Measurements from ENCODE around the gene SHISAL2A. TPM values are rescaled to one million over a fixed set of nuclear protein-coding genes. Genes with fewer than 3 reads are reported as not detected.
A peak's percentile ranks its signal among the peaks of the same experiment; 100 is the strongest.

The SHISAL2A gene
- total RNA-seq, 2 experiments from 2014 or later, result 9.9 to 11.0 TPM

DNA sequence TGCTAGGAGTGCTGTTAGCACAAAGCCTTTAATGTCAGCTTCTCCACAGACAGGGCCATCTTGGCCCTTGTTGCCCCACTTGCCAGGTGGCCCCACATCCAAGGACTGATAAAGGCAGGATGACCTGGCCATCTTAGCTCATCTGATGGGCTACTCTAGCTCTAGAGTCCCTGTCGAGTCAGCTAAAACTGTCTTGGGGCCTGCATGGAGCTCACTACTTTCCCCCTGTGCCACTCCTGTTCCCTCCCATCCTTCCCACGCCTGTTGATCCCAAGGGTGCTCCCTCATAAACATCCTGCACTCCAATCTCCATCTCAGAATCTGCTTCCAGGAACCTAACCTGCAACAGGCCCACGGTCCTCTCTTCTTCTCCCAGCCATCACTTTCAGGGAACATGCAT lies 31.4 kb upstream of the SHISAL2A start:
- intact Hi-C loops (cut with micrococcal nuclease), result loop anchor here (5.0 kb wide), 1 partner anchor 56 kb away; no protein-coding TSS in a partner anchor
- H3K27me3 Mint-ChIP-seq, result no peaks in the 10 kb centered on the region
- ChIA-PET CTCF (interaction anchor here (0.6 to 0.9 kb wide), 2 partner anchors 8 to 85 kb away, joined by 3 to 4 read pairs; no protein-coding TSS in a partner anchor), POLR2A (interaction anchor here (0.5 to 2.5 kb wide), 8 partner anchors 12 to 758 kb away, joined by 3 to 10 read pairs (median 4); partner anchors contain the start of genes ORC1, PRPF38A and SHISAL2A)
- H3K27ac Mint-ChIP-seq, result peak overlapping the region; percentile 66
- peaks cover 40% of the 10 kb centered on the region for H3K4me1 Mint-ChIP-seq (ENCODE audit: low read depth)
- no peaks in the 10 kb centered on the region for H3K9me3 Mint-ChIP-seq
- H3K36me3 Mint-ChIP-seq, result peaks cover 9% of the 10 kb centered on the region
- H3K4me3 Mint-ChIP-seq, result peak overlapping the region; percentile 78
- peak; percentile 12 for DNase-seq

DNA sequence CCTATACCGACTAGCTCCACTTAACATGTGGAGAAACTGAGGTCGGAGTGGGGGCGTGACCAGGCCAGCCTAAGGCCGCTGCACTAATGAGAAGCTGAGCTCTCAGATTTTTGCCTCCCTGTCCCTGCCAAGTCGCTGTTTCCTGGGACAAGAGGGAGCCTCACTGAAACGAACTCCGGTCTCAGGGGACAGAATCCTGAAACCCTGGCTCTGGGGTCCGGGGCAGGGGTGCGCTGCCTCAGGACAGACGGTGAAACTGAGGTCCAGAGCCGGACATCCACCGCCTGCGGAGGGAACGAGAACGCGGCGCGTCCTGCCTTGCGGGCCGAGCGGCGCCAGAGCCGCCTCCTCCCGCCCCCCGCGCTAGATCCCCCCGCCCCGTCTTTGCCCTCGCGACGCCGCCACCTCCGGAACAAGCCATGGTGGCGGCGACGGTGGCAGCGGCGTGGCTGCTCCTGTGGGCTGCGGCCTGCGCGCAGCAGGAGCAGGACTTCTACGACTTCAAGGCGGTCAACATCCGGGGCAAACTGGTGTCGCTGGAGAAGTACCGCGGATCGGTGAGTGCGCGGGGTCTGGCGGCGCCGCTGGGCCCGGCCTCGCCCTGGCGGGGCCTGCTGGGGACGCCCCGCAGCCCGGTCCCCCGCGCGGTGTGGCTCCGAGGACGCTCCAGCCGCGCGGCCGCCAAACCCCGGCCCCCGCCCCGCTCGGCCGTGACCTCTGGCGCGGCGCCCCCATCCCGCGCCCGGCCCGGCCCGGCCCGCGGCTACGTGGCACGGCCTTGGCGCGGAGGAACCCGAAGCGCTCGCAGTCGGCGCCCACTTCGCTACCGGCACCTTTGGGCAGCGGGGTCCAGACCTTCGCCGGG lies 30.7 kb upstream of the SHISAL2A start, which contains the start of gene GPX7:
Gene GPX7, plus strand, starts transcription at position 381 of the 865 bp plus-strand sequence. Its CDS starts 39 bp downstream, at position 420.
- CTCF ChIA-PET, result interaction anchor here (0.6 to 0.9 kb wide), 2 partner anchors 9 to 85 kb away, joined by 3 to 4 read pairs; no protein-coding TSS in a partner anchor

DNA sequence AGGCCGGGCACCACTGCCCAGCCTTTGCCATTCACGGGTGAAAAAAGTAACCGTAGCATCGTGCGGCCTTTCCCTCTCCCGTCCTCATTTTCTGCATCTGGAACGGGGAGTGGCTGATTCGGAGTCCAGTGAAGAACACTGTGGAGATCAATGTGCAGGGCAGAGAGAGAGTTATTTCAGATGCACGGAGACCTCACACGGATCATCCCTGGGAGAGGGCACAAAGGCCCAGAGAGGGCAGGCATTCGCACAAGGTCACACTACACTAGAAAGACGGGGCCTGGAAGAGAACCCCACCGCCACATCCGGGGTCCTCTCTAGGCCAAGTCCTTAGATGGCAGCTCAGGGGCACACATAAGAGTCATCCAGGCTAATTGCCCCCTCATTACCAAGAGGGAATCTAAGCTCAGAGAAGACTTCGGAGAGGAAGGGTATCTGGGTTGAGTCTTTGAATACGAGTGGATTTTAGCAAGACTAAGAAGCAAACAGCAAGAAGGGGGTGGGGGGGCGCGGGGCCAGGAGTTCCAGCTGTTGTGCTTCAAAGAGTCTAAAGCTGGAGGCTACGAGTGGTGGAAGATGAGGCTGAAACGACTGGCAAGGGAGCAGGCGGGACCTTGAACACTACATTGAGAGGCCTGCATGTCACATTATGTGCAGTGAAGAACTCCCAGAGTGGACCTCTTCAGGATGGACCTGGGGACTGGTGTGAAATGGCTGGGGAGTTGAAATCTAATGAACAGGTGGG lies 29.9 kb upstream of the SHISAL2A start:
- POLR2A ChIA-PET, result interaction anchor here (0.6 to 1.7 kb wide), 3 partner anchors 9 to 199 kb away, joined by 4 to 6 read pairs (median 5); partner anchors contain the start of genes ORC1 and PRPF38A
- DNase-seq, result peak; percentile 50
- Mint-ChIP-seq H3K9me3 (no peaks in the 10 kb centered on the region), H3K4me1 (ENCODE audit: low read depth) (peaks cover 40% of the 10 kb centered on the region), H3K4me3 (peak overlapping the region; percentile 91), H3K27me3 (no peaks in the 10 kb centered on the region), H3K27ac (peak overlapping the region; percentile 90), H3K36me3 (peaks cover 18% of the 10 kb centered on the region)
- CTCF ChIA-PET, result no interaction called here
- intact Hi-C loops (cut with micrococcal nuclease), result loop anchor here (1.0 to 5.0 kb wide), 4 partner anchors 32 to 199 kb away; partner anchors contain the start of genes ORC1, PRPF38A and TUT4

More for the DNA sequence above, 30.7 kb upstream of the SHISAL2A start, which contains the start of gene GPX7:
- Mint-ChIP-seq H3K4me3 (peak within 1 kb of the TSS; percentile 91), H3K27me3 (no peaks in the 10 kb centered on the region), H3K36me3 (peaks cover 14% of the 10 kb centered on the region), H3K27ac (peak within 1 kb of the TSS; percentile 90), H3K9me3 (no peaks in the 10 kb centered on the region), H3K4me1 (ENCODE audit: low read depth) (peaks cover 40% of the 10 kb centered on the region)
- intact Hi-C loops (cut with micrococcal nuclease), result loop anchor here (2.0 to 5.0 kb wide), 3 partner anchors 33 to 55 kb away; partner anchors contain the start of gene TUT4
- POLR2A ChIA-PET, result interaction anchor here (0.6 to 2.5 kb wide), 8 partner anchors 11 to 198 kb away, joined by 3 to 10 read pairs (median 5); partner anchors contain the start of genes ORC1, PRPF38A and SHISAL2A
- DNase-seq, result peak; percentile 65

DNA sequence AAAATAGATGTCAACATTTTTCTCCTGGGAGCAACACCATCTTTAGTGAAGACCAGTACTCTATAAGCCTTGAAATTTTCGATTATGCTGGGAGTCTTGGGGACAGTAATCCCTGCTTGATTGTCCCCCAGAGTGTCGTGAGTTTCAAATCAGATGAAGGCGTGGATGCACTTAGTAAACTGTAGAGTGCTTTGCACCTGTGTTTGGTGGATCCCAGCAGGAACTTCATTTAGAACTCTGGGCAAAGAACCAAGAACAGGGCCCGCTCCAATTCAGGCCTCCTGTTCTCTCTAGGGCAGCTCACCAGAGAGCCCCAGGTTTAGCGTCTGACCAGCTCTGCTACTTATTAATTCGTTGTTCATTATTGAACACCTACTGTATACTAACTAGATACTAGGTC lies 29.3 kb upstream of the SHISAL2A start:
- POLR2A ChIA-PET, result interaction anchor here (1.3 to 1.7 kb wide), 2 partner anchors 10 to 199 kb away, joined by 4 to 5 read pairs; partner anchors contain the start of genes ORC1 and PRPF38A
- Mint-ChIP-seq H3K36me3 (peaks cover 22% of the 10 kb centered on the region), H3K4me1 (ENCODE audit: low read depth) (peaks cover 40% of the 10 kb centered on the region), H3K27me3 (no peaks in the 10 kb centered on the region), H3K4me3 (peak overlapping the region; percentile 91), H3K27ac (peak overlapping the region; percentile 90), H3K9me3 (no peaks in the 10 kb centered on the region)
- CTCF ChIA-PET, result interaction anchor here (0.9 kb wide), 1 partner anchor 24 kb away, joined by 3 read pairs; no protein-coding TSS in a partner anchor
- intact Hi-C loops (cut with micrococcal nuclease), result loop anchor here (1.0 to 5.0 kb wide), 4 partner anchors 31 to 199 kb away; partner anchors contain the start of genes ORC1, PRPF38A and TUT4
- no peak for DNase-seq

DNA sequence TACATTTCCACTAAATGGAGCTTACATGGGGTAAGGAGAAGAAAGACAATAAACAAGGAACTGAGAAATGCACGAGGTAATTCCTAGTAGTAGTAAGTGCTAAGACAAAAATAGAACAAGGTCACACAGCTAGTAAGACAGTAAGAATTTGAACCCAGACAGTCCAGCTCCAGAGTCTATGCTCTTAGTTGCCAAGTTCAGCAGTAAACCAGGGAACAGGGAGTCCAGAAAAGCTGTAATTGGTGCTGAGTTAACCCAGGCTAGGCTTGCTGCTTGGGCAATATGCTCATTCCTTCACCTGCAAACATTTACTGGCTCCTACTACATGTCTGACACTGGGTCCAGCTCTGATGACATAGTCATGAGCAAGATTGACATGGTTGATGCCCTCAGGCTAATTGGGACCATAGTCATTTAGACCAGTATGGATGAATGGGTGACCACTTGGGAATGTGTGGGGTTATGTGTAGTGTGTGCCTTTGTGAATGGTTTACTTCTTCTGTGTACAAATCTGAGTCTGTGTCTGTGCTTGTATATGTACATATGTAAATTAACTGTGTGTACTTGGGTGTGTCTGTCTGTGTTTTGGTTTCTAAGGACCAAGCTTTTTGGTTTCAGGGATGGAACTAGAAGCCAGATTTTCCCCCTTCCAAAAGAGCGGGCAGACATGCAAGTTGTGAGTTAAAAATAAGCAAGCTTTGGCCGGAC lies 28.8 kb upstream of the SHISAL2A start:
- no peak overlapping the region for H3K4me3 Mint-ChIP-seq
- peaks cover 40% of the 10 kb centered on the region for H3K4me1 Mint-ChIP-seq (ENCODE audit: low read depth)
- H3K9me3 Mint-ChIP-seq, result no peaks in the 10 kb centered on the region
- intact Hi-C loops (cut with micrococcal nuclease), result loop anchor here (5.0 kb wide), 1 partner anchor 53 kb away; no protein-coding TSS in a partner anchor
- POLR2A ChIA-PET, result interaction anchor here (0.6 to 1.7 kb wide), 4 partner anchors 10 to 200 kb away, joined by 3 to 5 read pairs (median 4); partner anchors contain the start of genes ORC1, PRPF38A and TUT4
- peak overlapping the region; percentile 90 for H3K27ac Mint-ChIP-seq
- DNase-seq, result no peak
- no peaks in the 10 kb centered on the region for H3K27me3 Mint-ChIP-seq
- H3K36me3 Mint-ChIP-seq, result peaks cover 23% of the 10 kb centered on the region
- CTCF ChIA-PET, result interaction anchor here (0.9 kb wide), 1 partner anchor 24 kb away, joined by 3 read pairs; no protein-coding TSS in a partner anchor

DNA sequence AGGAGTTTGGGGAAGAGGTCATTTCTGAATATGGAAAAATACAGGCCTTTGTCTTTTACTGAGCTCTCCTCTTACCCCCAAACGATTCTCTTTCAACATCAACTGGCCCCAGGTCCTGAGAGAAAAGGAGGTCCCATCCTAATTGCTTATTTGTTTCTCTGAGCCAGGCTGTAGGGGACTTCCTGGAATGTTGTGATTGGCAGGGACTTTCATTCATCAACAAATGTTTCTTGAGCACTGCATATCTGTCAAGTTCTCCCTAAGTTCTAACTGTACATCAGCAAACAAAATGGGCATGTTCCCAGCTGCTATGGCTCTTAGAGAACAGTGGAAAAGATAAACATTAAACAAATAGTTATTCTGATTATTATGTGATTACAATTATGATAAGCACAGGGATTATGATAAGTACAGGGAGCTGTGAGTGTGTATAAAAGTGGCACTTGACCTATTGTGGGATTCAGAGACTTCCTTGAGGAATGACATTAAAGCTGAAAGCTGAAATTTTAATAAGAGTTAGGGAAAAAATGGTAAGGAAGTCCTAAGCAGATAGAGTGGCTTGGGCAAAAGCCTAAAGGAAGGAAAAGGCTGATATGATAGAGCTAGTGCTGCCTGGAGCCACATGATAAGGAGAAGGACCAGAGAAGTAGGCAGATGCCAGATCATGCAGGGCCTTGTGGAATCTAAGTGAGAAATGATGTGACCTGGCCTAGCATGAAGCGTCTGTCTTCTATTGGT lies 19.2 kb upstream of the SHISAL2A start:
- ChIA-PET POLR2A (interaction anchor here (0.5 to 0.9 kb wide), 3 partner anchors 9 to 12 kb away, joined by 3 to 6 read pairs (median 5); no protein-coding TSS in a partner anchor), CTCF (interaction anchor here (1.2 kb wide), 1 partner anchor 72 kb away, joined by 3 read pairs; no protein-coding TSS in a partner anchor)
- Mint-ChIP-seq H3K36me3 (no peaks in the 10 kb centered on the region), H3K4me3 (no peak overlapping the region), H3K27ac (no peak overlapping the region), H3K9me3 (no peaks in the 10 kb centered on the region), H3K4me1 (ENCODE audit: low read depth) (peaks cover 6% of the 10 kb centered on the region), H3K27me3 (no peaks in the 10 kb centered on the region)
- no peak for DNase-seq
- intact Hi-C loops (cut with micrococcal nuclease), result no loop called here

DNA sequence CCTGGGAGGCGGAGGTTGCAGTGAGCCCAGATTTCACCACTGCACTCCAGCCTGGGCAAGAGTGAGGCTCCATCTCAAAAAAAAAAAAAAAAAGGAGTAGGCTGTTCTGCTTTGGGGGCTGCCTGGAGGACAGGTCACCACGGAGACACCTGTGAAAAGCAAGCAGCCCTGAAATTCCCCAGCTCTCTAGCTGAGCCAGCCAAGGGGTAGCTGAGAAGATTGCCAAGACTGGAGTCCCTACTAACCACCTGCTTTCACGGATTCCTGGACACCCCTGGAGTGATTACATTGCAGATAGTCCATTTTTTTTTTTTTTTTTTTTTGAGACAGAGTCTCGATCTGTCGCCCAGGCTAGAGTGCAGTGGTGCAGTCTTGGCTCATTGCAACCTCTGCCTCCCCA lies 18.3 kb upstream of the SHISAL2A start:
- Mint-ChIP-seq H3K36me3 (no peaks in the 10 kb centered on the region), H3K27ac (no peak overlapping the region), H3K4me3 (no peak overlapping the region), H3K9me3 (no peaks in the 10 kb centered on the region), H3K27me3 (no peaks in the 10 kb centered on the region), H3K4me1 (ENCODE audit: low read depth) (peaks cover 6% of the 10 kb centered on the region)
- DNase-seq, result no peak
- ChIA-PET POLR2A (interaction anchor here (0.6 kb wide), 1 partner anchor 12 kb away, joined by 6 read pairs; no protein-coding TSS in a partner anchor), CTCF (interaction anchor here (1.2 kb wide), 1 partner anchor 71 kb away, joined by 3 read pairs; no protein-coding TSS in a partner anchor)
- intact Hi-C loops (cut with micrococcal nuclease), result no loop called here

DNA sequence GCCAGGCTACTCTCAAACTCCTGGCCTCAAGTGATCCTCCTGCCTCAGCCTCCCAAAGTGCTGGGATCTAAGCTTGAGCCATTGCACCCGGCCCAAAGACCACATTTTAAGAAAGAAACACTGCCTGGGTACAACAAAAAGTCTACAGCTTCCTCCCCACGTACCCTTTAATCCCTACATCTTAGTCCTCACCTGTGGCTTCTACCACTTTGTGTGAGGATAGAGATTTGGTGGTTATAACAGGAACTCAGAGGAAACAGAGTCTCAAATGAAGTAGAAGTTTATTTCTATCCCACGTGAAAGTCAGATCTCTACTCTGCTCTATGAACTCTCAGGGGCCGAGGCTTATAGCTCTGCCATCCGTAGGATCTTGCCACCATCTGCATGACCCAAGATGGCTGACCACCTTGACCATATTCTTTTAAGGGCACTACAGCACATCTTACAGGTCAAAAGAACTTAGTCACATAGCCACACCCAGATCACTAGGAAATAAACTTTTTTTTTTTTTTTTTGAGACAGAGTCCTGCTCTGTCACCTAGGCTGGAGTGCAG lies 17.4 kb upstream of the SHISAL2A start:
- intact Hi-C loops (cut with micrococcal nuclease), result no loop called here
- ChIA-PET CTCF (no interaction called here), POLR2A (no interaction called here)
- H3K36me3 Mint-ChIP-seq, result no peaks in the 10 kb centered on the region
- H3K4me3 Mint-ChIP-seq, result no peak overlapping the region
- no peaks in the 10 kb centered on the region for H3K9me3 Mint-ChIP-seq
- H3K27me3 Mint-ChIP-seq, result no peaks in the 10 kb centered on the region
- DNase-seq, result no peak
- peaks cover 6% of the 10 kb centered on the region for H3K4me1 Mint-ChIP-seq (ENCODE audit: low read depth)
- no peak overlapping the region for H3K27ac Mint-ChIP-seq

DNA sequence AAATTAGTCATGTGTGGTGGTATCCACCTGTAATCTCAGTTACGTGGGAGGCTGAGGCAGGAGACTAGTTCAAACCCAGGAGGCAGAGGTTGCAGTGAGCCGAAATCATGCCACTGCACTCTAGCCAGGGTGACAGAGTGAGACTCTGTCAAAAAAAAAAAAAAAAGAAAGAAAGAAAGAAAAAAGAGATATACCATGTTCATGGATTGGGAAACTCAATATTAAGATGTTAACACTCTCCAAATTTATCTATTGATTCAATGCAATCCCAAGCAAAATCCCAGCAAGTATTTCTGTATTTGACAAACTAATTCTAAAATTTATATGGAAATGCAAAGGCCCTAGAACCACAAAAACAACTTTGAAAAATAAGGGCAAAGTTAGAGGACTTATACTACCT lies 11.0 kb upstream of the SHISAL2A start:
- H3K27me3 Mint-ChIP-seq, result no peaks in the 10 kb centered on the region
- H3K4me3 Mint-ChIP-seq, result no peak overlapping the region
- no peak overlapping the region for H3K27ac Mint-ChIP-seq
- intact Hi-C loops (cut with micrococcal nuclease), result no loop called here
- H3K36me3 Mint-ChIP-seq, result no peaks in the 10 kb centered on the region
- no peaks in the 10 kb centered on the region for H3K9me3 Mint-ChIP-seq
- no peak for DNase-seq
- H3K4me1 Mint-ChIP-seq (ENCODE audit: low read depth), result peaks cover 4% of the 10 kb centered on the region
- CTCF ChIA-PET, result no interaction called here
- POLR2A ChIA-PET, result no interaction called here

DNA sequence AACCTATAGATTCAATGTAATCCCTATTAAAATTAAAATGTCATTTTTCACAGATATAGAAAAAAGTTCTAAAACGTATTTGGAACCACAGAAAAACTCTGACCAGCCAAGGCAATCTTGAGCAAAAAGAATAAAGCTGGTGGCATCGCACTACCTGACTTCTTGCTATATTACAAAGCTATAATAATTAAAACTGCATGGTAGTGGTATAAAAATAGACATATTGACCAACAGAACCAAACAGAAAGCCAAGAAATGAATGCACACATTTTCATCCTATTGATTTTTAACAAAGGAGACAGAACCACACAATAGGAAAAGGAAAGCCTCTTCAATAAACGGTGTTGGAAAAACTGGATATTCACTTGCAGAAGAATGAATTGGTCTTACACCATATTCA lies 9.2 kb upstream of the SHISAL2A start:
- ChIA-PET CTCF (interaction anchor here (1.3 kb wide), 1 partner anchor 9 kb away, joined by 3 read pairs; the partner anchor contains the start of gene SHISAL2A), POLR2A (no interaction called here)
- H3K27ac Mint-ChIP-seq, result no peak overlapping the region
- peaks cover 6% of the 10 kb centered on the region for H3K4me1 Mint-ChIP-seq (ENCODE audit: low read depth)
- no peaks in the 10 kb centered on the region for H3K36me3 Mint-ChIP-seq
- DNase-seq, result no peak
- H3K9me3 Mint-ChIP-seq, result no peaks in the 10 kb centered on the region
- H3K27me3 Mint-ChIP-seq, result no peaks in the 10 kb centered on the region
- intact Hi-C loops (cut with micrococcal nuclease), result no loop called here
- H3K4me3 Mint-ChIP-seq, result no peak overlapping the region

All from activated CD4-positive, alpha-beta memory T cell treated with anti-CD3 and anti-CD28 coated beads for 36 hours (primary cell).